ENCODE measurements around the gene WNT5B.

The WNT5B gene

DNA sequence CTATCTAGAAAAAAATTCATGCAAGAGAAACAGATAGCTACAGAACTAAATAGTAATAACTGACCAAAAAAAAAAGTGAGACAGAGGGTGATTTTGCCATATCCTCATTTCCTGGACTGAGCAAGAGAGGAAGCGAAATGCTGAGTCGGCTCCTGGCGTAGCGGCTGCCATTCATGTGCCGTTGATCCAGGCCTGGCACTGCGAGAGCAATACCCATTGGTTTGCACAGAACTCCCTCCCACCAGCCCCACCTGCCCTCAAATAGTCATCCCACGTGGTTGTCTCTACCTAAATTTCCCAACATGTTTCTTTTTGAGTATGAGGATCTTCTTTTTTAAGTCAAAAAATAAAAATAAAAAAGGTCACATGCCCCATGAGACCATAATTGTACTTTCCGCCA, 9.4 kb upstream of the WNT5B start:
- Histone ChIP-seq H3K27ac (peak overlapping the region in 3 of 21 experiments; percentile 18 to 44 (median 24)), H3K4me3 (no peak overlapping the region)

- Histone ChIP-seq H3K27ac (peak overlapping the region in 1 of 21 experiments; percentile 18), H3K4me3 (no peak overlapping the region)
Measured at GRCh38 chr12:1620092-1620491, 8.9 kb upstream of the WNT5B start.

GRCh38 chr12:1622406-1622805, 6.6 kb upstream of the WNT5B start:
- Histone ChIP-seq H3K27ac (no peak overlapping the region), H3K4me3 (no peak overlapping the region)

GRCh38 chr12:1629338-1630132, 504 bp downstream of the WNT5B start:
- peak overlapping the region; percentile 19 to 58 (median 34) for H3K4me3 ChIP-seq
- H3K27ac ChIP-seq = peak overlapping the region in 5 of 21 experiments; percentile 7 to 49 (median 40)

DNA sequence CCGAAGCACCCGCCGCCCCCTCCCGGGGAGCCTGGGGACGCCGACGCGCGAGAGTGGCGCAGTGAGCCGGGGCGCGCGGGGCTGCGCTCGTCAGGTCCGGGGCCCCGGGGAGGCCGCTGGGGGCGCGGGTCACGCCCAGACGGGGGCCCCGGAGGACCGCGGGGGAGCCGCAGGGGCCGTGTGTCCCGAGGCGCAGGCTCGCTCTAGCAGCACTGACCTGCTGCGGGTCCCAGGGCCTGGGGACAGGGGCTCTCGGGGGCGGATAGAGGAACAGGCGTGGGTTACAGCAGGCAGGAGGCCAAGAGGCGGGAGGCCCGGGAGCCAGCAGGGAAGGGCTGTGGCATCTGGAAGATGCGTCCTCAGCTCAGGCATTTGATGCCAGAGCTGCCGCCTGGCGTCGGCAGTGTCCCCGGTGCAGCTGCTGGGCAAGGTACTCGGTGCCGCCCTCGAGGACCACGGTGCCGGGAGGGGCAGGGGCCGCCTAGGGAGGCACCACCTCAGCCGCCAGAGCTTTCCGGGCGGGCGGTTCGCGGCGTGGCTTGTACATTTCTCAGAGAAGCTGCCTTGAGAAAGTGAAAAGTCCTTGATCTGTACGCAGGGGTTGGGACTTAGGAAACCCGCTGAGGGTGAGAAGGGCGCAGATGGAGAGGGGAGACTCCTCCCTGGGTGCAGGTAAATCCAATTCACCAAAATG, 1.2 kb downstream of the WNT5B start:
- peak overlapping the region in 5 of 21 experiments; percentile 7 to 49 (median 40) for H3K27ac ChIP-seq

GRCh38 chr12:1630827-1631591, 2.0 kb downstream of the WNT5B start:
- Histone ChIP-seq H3K27ac (no peak overlapping the region), H3K4me3 (peak overlapping the region in 2 of 7 experiments; percentile 48 to 58)

More for the DNA sequence above, 1.2 kb downstream of the WNT5B start:
- H3K4me3 ChIP-seq = peak overlapping the region; percentile 19 to 58 (median 34)

DNA sequence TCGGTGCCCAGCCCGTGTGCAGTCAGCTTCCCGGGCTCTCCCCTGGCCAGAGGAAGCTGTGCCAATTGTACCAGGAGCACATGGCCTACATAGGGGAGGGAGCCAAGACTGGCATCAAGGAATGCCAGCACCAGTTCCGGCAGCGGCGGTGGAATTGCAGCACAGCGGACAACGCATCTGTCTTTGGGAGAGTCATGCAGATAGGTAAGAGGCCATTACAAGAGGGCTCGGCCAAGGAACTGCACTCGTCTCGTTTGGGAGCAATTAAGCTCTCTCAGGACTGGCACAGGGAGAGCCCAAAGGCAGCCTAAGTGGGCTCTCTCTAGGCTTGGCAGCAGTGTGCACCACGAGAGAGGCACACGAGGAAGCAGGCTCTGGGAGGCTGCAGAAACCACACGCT, 3.7 kb downstream of the WNT5B start:
- H3K4me3 ChIP-seq = no peak overlapping the region
- H3K27ac ChIP-seq = no peak overlapping the region

DNA sequence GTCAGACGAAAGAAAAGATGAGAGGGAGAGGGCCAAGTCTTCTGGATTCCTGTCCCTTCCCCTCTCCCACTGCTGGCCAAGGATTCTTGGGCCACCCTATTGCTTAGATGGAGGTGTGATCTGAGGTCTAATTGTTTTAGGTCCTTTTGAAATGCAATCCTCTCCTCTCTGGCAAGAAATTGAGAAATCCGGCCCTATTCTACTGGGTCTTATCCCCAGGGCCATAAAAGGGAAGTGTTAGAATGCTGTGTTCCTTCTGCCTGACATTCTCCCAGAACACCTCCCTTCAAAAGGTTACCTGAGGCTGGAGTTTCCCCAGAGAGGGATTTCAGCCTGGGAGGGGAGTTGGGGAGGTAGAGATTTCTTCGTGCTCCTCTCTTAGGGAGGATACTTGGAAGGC, 4.4 kb downstream of the WNT5B start:
- Histone ChIP-seq H3K4me3 (no peak overlapping the region), H3K27ac (no peak overlapping the region)

GRCh38 chr12:1634149-1634548, 5.1 kb downstream of the WNT5B start:
- Histone ChIP-seq H3K4me3 (no peak overlapping the region), H3K27ac (no peak overlapping the region)

DNA sequence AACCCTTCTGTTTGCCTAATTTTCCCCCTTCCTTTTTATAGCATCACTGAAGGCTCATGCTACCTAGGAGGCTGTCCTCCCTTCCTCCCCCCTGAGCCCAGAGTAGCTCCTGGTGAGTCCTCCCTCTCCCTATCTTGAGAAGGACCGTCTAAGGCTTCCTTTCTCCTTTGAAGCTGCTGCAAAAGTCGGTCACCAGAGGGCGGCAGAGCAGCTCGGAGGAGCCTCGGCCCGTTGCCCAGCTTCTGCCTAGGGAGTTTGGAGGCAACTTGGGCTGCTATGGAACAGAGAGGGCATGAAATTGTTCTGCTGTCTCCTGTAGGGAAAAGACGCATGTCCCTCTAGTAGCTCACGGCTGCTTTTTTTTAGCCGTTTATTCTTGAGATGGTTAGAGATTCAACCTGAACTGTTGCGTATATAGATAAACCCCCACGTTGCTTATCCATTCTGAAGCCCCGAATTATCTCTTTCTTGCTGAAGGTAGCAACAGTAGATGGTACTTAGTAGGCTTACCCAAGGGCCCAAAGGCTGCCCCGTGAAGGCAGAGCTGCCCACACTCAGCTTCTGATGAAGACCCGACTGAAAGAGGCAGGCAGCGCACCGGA, 5.7 kb downstream of the WNT5B start:
- Histone ChIP-seq H3K27ac (no peak overlapping the region), H3K4me3 (no peak overlapping the region)

DNA sequence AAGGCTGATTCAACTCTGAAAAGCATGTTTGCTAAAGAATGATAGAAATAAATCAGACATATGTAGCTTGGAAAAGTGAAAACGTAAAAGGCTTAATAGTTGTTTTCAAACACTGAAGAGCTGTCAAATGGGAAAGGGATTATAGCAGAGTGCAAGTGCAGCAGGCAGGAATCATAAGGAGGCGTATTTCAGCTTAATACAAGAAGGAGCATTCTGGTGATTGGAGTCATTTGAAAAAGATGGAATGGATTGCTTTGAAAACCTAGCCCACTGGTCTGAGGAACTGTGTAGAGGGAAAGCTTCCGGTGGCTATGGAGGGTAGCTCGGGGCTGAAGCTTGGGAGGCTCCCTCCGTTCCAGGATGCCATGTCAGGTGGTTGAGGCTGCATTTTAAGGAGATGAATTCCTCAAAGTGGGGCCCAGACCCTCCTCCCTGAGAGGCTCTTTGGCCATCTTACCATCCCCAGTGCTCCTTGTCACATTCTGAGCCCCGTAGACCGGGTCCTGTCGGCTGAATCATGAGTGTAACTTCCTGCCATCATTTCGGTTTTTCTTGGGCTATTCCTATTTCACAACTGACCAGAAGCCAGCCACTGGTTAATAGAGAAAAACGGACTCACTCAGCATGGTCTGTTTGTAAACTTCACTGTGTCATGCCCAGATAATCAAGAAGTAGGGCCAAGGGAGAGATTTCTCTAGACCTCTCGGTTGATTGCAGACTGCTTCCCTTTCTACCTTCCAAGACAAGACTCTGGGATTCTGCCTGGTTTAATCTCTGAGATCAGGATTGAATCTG, 6.5 kb downstream of the WNT5B start:
- H3K4me3 ChIP-seq = no peak overlapping the region
- no peak overlapping the region for H3K27ac ChIP-seq

DNA sequence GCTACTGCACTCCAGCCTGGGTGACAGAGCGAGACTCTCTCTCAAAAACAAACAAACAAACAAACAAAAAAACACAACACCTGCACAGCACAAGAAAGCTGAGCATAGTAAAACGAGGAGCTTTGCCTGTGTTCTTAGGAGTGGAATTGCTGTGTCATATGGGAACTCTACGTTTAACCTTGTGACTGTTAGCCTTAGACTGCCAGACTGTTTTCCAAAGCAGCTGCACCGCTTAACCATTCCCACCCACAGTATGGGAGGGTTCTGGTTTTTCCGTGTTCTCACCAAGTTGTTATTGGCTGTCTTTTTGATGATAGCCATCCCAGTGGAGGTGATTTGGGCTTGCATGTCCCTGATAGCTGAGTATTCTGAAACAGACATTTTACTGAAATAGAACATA, 9.2 kb downstream of the WNT5B start:
- H3K27ac ChIP-seq = no peak overlapping the region
- no peak overlapping the region for H3K4me3 ChIP-seq

DNA sequence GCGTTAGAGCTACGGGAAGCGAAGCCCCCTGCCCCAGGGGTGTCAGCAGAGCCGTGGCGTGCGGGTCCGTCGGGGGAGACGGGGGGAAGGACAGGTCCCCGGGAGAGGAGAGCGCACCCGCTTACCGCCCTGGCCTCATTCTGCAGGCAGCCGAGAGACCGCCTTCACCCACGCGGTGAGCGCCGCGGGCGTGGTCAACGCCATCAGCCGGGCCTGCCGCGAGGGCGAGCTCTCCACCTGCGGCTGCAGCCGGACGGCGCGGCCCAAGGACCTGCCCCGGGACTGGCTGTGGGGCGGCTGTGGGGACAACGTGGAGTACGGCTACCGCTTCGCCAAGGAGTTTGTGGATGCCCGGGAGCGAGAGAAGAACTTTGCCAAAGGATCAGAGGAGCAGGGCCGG, 10.5 kb downstream of the WNT5B start:
- no peak overlapping the region for H3K27ac ChIP-seq
- no peak overlapping the region for H3K4me3 ChIP-seq

- no peak overlapping the region for H3K4me3 ChIP-seq
- no peak overlapping the region for H3K27ac ChIP-seq
Measured at GRCh38 chr12:1640328-1641234, 11.6 kb downstream of the WNT5B start.

- H3K27ac ChIP-seq = no peak overlapping the region
- no peak overlapping the region for H3K4me3 ChIP-seq
Measured at GRCh38 chr12:1642513-1642912, 13.5 kb downstream of the WNT5B start.

GRCh38 chr12:1643043-1643442, 14.0 kb downstream of the WNT5B start:
- Histone ChIP-seq H3K4me3 (no peak overlapping the region), H3K27ac (no peak overlapping the region)

GRCh38 chr12:1643905-1644533, 15.0 kb downstream of the WNT5B start:
- no peak overlapping the region for H3K4me3 ChIP-seq
- H3K27ac ChIP-seq = no peak overlapping the region

All from skin epidermis (tissue), 12 donors.